ENCODE measurements around the gene CCDC149. TPM values are rescaled to one million over a fixed set of nuclear protein-coding genes. Genes with fewer than 3 reads are reported as not detected.

CCDC149 gene
- total and polyA plus RNA-seq, 12 donors: 6.1 to 17.7 (median 9.3) TPM

GRCh38 chr4:24808955-24809354 is 103.9 kb downstream of the CCDC149 start:
- peaks cover 0 to 13% (median 0%) of the 10 kb centered on the region in 11 donors for H3K9me3 ChIP-seq
- intact Hi-C loops (cut with DNase I): loop anchor here in 1 of 10 donors (10.0 kb wide), 1 partner anchor 324 kb away; no protein-coding TSS in a partner anchor
- H3K27me3 ChIP-seq: no peaks in the 10 kb centered on the region
- H3K27ac ChIP-seq: no peak overlapping the region
- TF ChIP-seq CTCF (IDR thresholded peaks at IDR 0.05): no peak
- 97% methylated on average over 6 of the region's 6 CpGs for WGBS, 2 donors
- H3K4me3 ChIP-seq: no peak overlapping the region
- peaks cover 0 to 33% (median 3%) of the 10 kb centered on the region in 9 donors for H3K36me3 ChIP-seq
- ATAC-seq (no peak), DNase-seq (no peak)
- peaks cover 0 to 10% (median 0%) of the 10 kb centered on the region in 9 donors for H3K4me1 ChIP-seq

- intact Hi-C loops (cut with DNase I): loop anchor here in 1 of 10 donors (10.0 kb wide), 1 partner anchor 323 kb away; no protein-coding TSS in a partner anchor
- 93 to 95% methylated on average over 14 of the region's 14 CpGs for WGBS, 2 donors
- Histone ChIP-seq H3K9me3 (peaks cover 0 to 12% (median 0%) of the 10 kb centered on the region in 11 donors), H3K4me3 (no peak overlapping the region), H3K36me3 (peaks cover 0 to 33% (median 3%) of the 10 kb centered on the region in 9 donors), H3K4me1 (peaks cover 0 to 10% (median 0%) of the 10 kb centered on the region in 9 donors), H3K27me3 (no peaks in the 10 kb centered on the region), H3K27ac (no peak overlapping the region)
- DNase-seq (no peak), ATAC-seq (no peak)
- no peak for TF ChIP-seq CTCF (IDR thresholded peaks at IDR 0.05)
Measured at GRCh38 chr4:24808261-24808660, 104.6 kb downstream of the CCDC149 start.

GRCh38 chr4:24807611-24808010 is 105.2 kb downstream of the CCDC149 start:
- peaks cover 0 to 6% (median 0%) of the 10 kb centered on the region in 11 donors for H3K9me3 ChIP-seq
- H3K27ac ChIP-seq: no peak overlapping the region
- 72 to 76% methylated on average over 5 of the region's 5 CpGs for WGBS, 2 donors
- H3K4me3 ChIP-seq: no peak overlapping the region
- peaks cover 0 to 10% (median 0%) of the 10 kb centered on the region in 9 donors for H3K4me1 ChIP-seq
- no peaks in the 10 kb centered on the region for H3K27me3 ChIP-seq
- TF ChIP-seq CTCF (IDR thresholded peaks at IDR 0.05): no peak
- H3K36me3 ChIP-seq: peaks cover 0 to 29% (median 3%) of the 10 kb centered on the region in 9 donors
- intact Hi-C loops (cut with DNase I): loop anchor here in 1 of 10 donors (10.0 kb wide), 1 partner anchor 323 kb away; no protein-coding TSS in a partner anchor
- DNase-seq (no peak), ATAC-seq (no peak)

- Histone ChIP-seq H3K27ac (no peak overlapping the region), H3K27me3 (peaks cover 0 to 6% (median 0%) of the 10 kb centered on the region in 7 donors), H3K4me1 (peaks cover 0 to 19% (median 9%) of the 10 kb centered on the region in 9 donors), H3K4me3 (no peak overlapping the region), H3K9me3 (no peaks in the 10 kb centered on the region), H3K36me3 (peaks cover 0 to 29% (median 0%) of the 10 kb centered on the region in 9 donors)
- no peak for TF ChIP-seq CTCF (IDR thresholded peaks at IDR 0.05)
- DNase-seq (no peak), ATAC-seq (no peak)
- intact Hi-C loops (cut with DNase I): loop anchor here in 1 of 10 donors (10.0 kb wide), 1 partner anchor 322 kb away; no protein-coding TSS in a partner anchor
- WGBS, 2 donors: 86 to 90% methylated on average over 11 of the region's 11 CpGs
Measured at GRCh38 chr4:24806206-24806990, 106.4 kb downstream of the CCDC149 start.

Measured in heart right ventricle (tissue), 16 donors.